Calu3 (cell line): ENCODE data around the gene TMEM178B. TPM values are rescaled to one million over a fixed set of nuclear protein-coding genes. Genes with fewer than 3 reads are reported as not detected.

ENCODE experiments used
- BruUV-seq: library from RNA; stranded (reverse); fragments of 400-500 nt; replicated peaks from 2 replicates; lab custom pipeline; 2021; lab: Mats Ljungman, UMichigan
- CTCF ChIA-PET: fragments of 300-600 bp; sonication (Branson Sonifier 250); formaldehyde crosslinking; loops from one replicate; lab custom pipeline; 2022; ENCODE audit warnings: antibody characterized with exemption; lab: Charles Lee
- DNase-seq: peaks from one replicate; pipeline ENCODE4 v3.0.0; 2022
- H3K27ac Mint-ChIP-seq: one replicate; pipeline ENCODE4 v1.8.0; 2022; ENCODE audit warnings: mixed read lengths; ENCODE audit not compliant: unreplicated experiment
- H3K27me3 Mint-ChIP-seq: one replicate; pipeline ENCODE4 v1.8.0; 2022; ENCODE audit warnings: mixed read lengths; ENCODE audit not compliant: unreplicated experiment
- H3K36me3 Mint-ChIP-seq: one replicate; pipeline ENCODE4 v1.8.0; 2022; ENCODE audit warnings: mild to moderate bottlenecking, moderate library complexity, mixed read lengths; ENCODE audit not compliant: insufficient read depth, unreplicated experiment
- H3K4me1 Mint-ChIP-seq: one replicate; pipeline ENCODE4 v1.8.0; 2022; ENCODE audit warnings: mild to moderate bottlenecking, low read depth, mixed read lengths; ENCODE audit not compliant: unreplicated experiment
- H3K4me3 Mint-ChIP-seq: one replicate; pipeline ENCODE4 v1.8.0; 2022; ENCODE audit warnings: mild to moderate bottlenecking, low read depth, moderate library complexity, mixed read lengths; ENCODE audit not compliant: unreplicated experiment
- H3K9me3 Mint-ChIP-seq: one replicate; pipeline ENCODE4 v1.8.0; 2022; ENCODE audit warnings: low read depth, mixed read lengths; ENCODE audit not compliant: unreplicated experiment
- intact Hi-C: fragments of 100-400 bp; cut with micrococcal nuclease; formaldehyde crosslinking; loops from one replicate; pipeline ENCODE4 v1.10.0; 2022; ENCODE audit not compliant: unreplicated experiment
- total RNA-seq: library from RNA; stranded (reverse); gene quantifications from 2 replicates; pipeline ENCODE4 v1.2.3, GENCODE V29; 2022
- TF ChIP-seq, protein P1 (sequence below): fragments of 200-600 bp; IDR thresholded peaks from one replicate; pipeline ENCODE4 v1.8.0; 2022; ENCODE audit warnings: antibody characterized with exemption; ENCODE audit not compliant: unreplicated experiment

TMEM178B gene
- total RNA-seq, 1 experiment from 2014 or later, result 1.5 TPM

DNA sequence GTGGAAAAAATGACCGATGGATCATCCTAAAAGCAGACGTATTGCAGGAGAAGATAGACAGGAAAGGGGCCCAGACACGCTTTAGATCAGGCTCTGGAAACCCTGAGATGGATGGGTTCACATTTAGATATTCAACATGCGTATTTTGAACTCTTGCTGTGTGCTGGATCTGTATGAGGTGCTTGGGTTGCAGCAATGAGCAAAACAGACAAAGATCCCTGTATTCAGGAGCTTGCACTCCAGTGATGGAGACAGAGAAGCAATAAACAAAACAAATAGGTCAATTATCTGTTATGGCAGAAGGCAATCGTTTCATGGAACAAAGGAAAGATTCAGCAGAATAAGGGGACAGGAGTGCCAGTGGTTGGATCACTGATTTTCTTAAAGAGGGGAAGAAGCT lies 275.5 kb downstream of the TMEM178B start:
- Mint-ChIP-seq H3K9me3 (peaks cover 8% of the 10 kb centered on the region), H3K27ac (no peak overlapping the region), H3K4me3 (no peak overlapping the region), H3K4me1 (no peaks in the 10 kb centered on the region), H3K36me3 (peaks cover 4% of the 10 kb centered on the region), H3K27me3 (no peaks in the 10 kb centered on the region)
- BruUV-seq, result no TSS peak
- CTCF ChIA-PET, result no interaction called here
- DNase-seq, result no peak
- TF ChIP-seq, protein P1, sequence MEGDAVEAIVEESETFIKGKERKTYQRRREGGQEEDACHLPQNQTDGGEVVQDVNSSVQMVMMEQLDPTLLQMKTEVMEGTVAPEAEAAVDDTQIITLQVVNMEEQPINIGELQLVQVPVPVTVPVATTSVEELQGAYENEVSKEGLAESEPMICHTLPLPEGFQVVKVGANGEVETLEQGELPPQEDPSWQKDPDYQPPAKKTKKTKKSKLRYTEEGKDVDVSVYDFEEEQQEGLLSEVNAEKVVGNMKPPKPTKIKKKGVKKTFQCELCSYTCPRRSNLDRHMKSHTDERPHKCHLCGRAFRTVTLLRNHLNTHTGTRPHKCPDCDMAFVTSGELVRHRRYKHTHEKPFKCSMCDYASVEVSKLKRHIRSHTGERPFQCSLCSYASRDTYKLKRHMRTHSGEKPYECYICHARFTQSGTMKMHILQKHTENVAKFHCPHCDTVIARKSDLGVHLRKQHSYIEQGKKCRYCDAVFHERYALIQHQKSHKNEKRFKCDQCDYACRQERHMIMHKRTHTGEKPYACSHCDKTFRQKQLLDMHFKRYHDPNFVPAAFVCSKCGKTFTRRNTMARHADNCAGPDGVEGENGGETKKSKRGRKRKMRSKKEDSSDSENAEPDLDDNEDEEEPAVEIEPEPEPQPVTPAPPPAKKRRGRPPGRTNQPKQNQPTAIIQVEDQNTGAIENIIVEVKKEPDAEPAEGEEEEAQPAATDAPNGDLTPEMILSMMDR, result no peak
- intact Hi-C loops, result no loop called here

DNA sequence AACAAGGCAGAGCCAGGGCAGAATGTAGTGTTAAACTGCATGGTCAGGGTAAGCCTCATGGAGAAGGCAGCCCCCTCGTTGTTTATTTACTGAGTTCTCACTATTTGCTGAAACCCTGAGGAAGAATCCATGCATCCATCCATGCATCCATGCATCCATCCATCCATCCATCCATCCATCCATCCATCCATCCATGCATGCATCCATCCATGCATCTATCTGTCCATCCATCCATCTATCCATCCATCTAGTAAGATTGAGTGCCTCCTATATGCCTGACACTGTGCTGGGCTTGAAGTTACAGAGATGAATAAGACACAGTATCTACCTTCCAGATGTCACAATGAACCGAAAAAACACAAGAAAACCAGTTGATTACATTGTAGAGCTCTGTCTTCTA lies 275.9 kb downstream of the TMEM178B start:
- no peak for DNase-seq
- intact Hi-C loops, result no loop called here
- CTCF ChIA-PET, result no interaction called here
- no TSS peak for BruUV-seq
- Mint-ChIP-seq H3K36me3 (no peaks in the 10 kb centered on the region), H3K27me3 (no peaks in the 10 kb centered on the region), H3K9me3 (peaks cover 8% of the 10 kb centered on the region), H3K4me1 (no peaks in the 10 kb centered on the region), H3K4me3 (no peak overlapping the region), H3K27ac (no peak overlapping the region)
- TF ChIP-seq, protein P1, result no peak

DNA sequence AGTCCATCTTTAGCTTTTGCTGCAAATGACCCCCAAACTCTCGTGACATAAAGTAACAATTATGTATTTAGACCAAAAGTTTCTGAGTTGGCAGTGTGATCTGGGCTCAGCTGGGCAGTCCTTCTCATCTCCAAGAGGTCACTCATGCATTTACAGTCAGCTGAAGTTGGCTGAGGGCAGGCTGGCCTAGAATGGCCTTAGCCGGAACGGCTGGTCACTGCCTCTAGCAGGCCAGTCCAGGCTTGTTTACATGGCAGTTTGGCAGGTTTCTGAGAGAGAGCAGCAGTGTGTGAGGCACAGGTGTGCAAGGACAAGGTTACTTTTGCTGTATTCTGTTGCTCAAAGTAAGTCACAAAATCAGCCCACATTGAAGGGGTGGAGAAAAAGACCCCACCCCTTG lies 277.3 kb downstream of the TMEM178B start:
- Mint-ChIP-seq H3K4me1 (no peaks in the 10 kb centered on the region), H3K9me3 (peaks cover 8% of the 10 kb centered on the region), H3K27ac (no peak overlapping the region), H3K27me3 (no peaks in the 10 kb centered on the region), H3K4me3 (no peak overlapping the region), H3K36me3 (no peaks in the 10 kb centered on the region)
- no peak for DNase-seq
- TF ChIP-seq, protein P1, result no peak
- intact Hi-C loops, result no loop called here
- CTCF ChIA-PET, result no interaction called here
- BruUV-seq, result no TSS peak

DNA sequence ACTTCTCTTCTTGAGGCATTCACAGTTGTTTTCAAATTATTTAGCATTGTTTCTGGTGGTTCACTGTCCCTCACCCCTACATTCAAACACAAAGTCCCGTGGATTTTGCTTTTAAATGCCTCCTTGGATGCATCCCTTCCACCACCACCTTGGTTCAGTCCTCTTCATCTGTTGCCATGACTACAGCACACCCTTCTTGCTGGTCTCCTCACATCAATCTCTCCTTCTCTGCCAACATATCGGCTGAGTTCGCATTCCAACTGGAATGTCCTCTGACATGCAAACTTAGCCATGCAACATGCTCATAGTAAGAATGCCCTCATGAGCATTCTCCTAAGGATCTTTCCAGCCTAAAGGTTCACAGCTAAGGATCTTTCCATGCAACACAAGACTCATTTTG lies 279.1 kb downstream of the TMEM178B start:
- TF ChIP-seq, protein P1, result no peak
- intact Hi-C loops, result no loop called here
- Mint-ChIP-seq H3K36me3 (no peaks in the 10 kb centered on the region), H3K4me3 (no peak overlapping the region), H3K27me3 (no peaks in the 10 kb centered on the region), H3K9me3 (peaks cover 2% of the 10 kb centered on the region), H3K4me1 (no peaks in the 10 kb centered on the region), H3K27ac (no peak overlapping the region)
- CTCF ChIA-PET, result no interaction called here
- no peak for DNase-seq
- no TSS peak for BruUV-seq
